HCT116 (cell line): ENCODE results near the gene CUX1. TPM values are rescaled to one million over a fixed set of nuclear protein-coding genes. Genes with fewer than 3 reads are reported as not detected.

Experiments used
- ATAC-seq: fragments of 200-7000 bp; cut with Tn5 transposase; 2 replicates; pipeline ENCODE4 v1.9.1; 2020; ENCODE audit warnings: mild to moderate bottlenecking, moderate library complexity
- BruUV-seq: library from RNA; stranded (reverse); fragments of 400-500 nt; replicated peaks from 2 replicates; lab custom pipeline; 2021; lab: Mats Ljungman, UMichigan
- CTCF ChIA-PET: fragments of 300-600 bp; sonication (Branson Sonifier 250); formaldehyde crosslinking; loops from one replicate; lab custom pipeline; 2021; ENCODE audit warnings: antibody characterized with exemption; lab: Charles Lee
- POLR2A ChIA-PET: fragments of 300-600, 350-600 bp; sonication (Branson Sonifier 250); formaldehyde crosslinking; loops from one replicate; lab custom pipeline; 2021; ENCODE audit warnings: antibody characterized with exemption; lab: Charles Lee
- RAD21 ChIA-PET, 2 experiments: fragments of 300-600 bp; sonication (Branson Sonifier 250); formaldehyde crosslinking; loops; one replicate each; lab custom pipeline; 2023; ENCODE audit warnings: low total read pairs in 2 of 2; ENCODE audit not compliant: uncharacterized antibody in 2 of 2, unreplicated experiment in 2 of 2, low non-redundant PET in 1 of 2; lab: Charles Lee
- DNase-seq: peaks from one replicate; pipeline ENCODE4 v3.0.0-alpha.2; 2010; ENCODE audit warnings: low read depth, low spot score
- H2AFZ ChIP-seq: fragments of 200-600 bp; shearing (Covaris generic), sonication (generic); 2 replicates; pipeline ENCODE4 v1.6.1; 2017; ENCODE audit warnings: low read depth, mixed run types, mixed read lengths, antibody characterized with exemption, low read length; ENCODE audit not compliant: poor library complexity, severe bottlenecking
- H3K27ac ChIP-seq: 2 replicates; pipeline ENCODE4 v1.5.1; 2012; ENCODE audit warnings: low read depth, low read length
- H3K27me3 ChIP-seq: fragments of 200-600 bp; sonication (generic); 2 replicates; pipeline ENCODE4 v1.6.1; 2016; ENCODE audit warnings: mixed run types, low read length, mixed read lengths; ENCODE audit not compliant: insufficient read depth
- H3K36me3 ChIP-seq, 2 experiments: fragments of 200-500 bp in 1 of 2; fragments of 200-600 bp in 1 of 2; sonication (Bioruptor generic) in 1 of 2; sonication (generic) in 1 of 2; 2 replicates each; pipeline versions ENCODE4 v1.5.1 to v1.6.1; 2014 to 2016; ENCODE audit warnings: low read length in 2 of 2, inconsistent platforms in 1 of 2, mixed read lengths in 1 of 2, mixed run types in 1 of 2; ENCODE audit not compliant: insufficient read depth in 2 of 2, control insufficient read depth in 1 of 2
- H3K4me1 ChIP-seq, 2 experiments: fragments of 200-600 bp in 1 of 2; sonication (generic) in 1 of 2; 2 replicates each; pipeline versions ENCODE4 v1.5.1 to v1.6.1; 2012 to 2017; ENCODE audit warnings: low read length in 2 of 2, inconsistent platforms in 1 of 2, mild to moderate bottlenecking in 1 of 2, mixed read lengths in 1 of 2, mixed run types in 1 of 2, moderate library complexity in 1 of 2; ENCODE audit not compliant: insufficient read depth in 2 of 2, control insufficient read depth in 1 of 2
- H3K4me2 ChIP-seq: fragments of 200-600 bp; sonication (generic); 2 replicates; pipeline ENCODE4 v1.6.1; 2017; ENCODE audit warnings: mixed run types, low read length, mixed read lengths
- H3K4me3 ChIP-seq, 2 experiments: fragments of 200-600 bp in 1 of 2; sonication (generic) in 1 of 2; replicated peaks in 1 of 2; 2 replicates each; pipeline ENCODE4 v1.5.1; 2011 to 2016; ENCODE audit warnings: low read length in 2 of 2, control low read depth in 1 of 2, low read depth in 1 of 2, mild to moderate bottlenecking in 1 of 2, mixed read lengths in 1 of 2, mixed run types in 1 of 2
- H3K79me2 ChIP-seq: fragments of 200-600 bp; sonication (generic); 2 replicates; pipeline ENCODE4 v1.6.1; 2017; ENCODE audit warnings: mild to moderate bottlenecking, mixed run types, low read length, moderate library complexity, mixed read lengths; ENCODE audit not compliant: insufficient read depth
- H3K9ac ChIP-seq: fragments of 200-600 bp; sonication (generic); 2 replicates; pipeline ENCODE4 v1.6.1; 2016; ENCODE audit warnings: low read length, mixed read lengths
- H3K9me2 ChIP-seq: fragments of 200-600 bp; sonication (generic), shearing (Covaris generic); 2 replicates; pipeline ENCODE4 v1.6.1; 2017; ENCODE audit warnings: mixed run types, mild to moderate bottlenecking, moderate library complexity; ENCODE audit not compliant: insufficient read depth
- H3K9me3 ChIP-seq, 2 experiments: fragments of 200-500 bp in 1 of 2; fragments of 200-600 bp in 1 of 2; sonication (Bioruptor generic) in 1 of 2; sonication (generic) in 1 of 2; 2 replicates each; pipeline ENCODE4 v1.6.1; 2014 to 2017; ENCODE audit warnings: low read length in 2 of 2, mixed read lengths in 2 of 2, inconsistent platforms in 1 of 2, low read depth in 1 of 2, mild to moderate bottlenecking in 1 of 2, mixed run types in 1 of 2, moderate library complexity in 1 of 2; ENCODE audit not compliant: control insufficient read depth in 1 of 2, insufficient read depth in 1 of 2
- H4K20me1 ChIP-seq: fragments of 200-600 bp; sonication (generic), shearing (Covaris generic); 2 replicates; pipeline ENCODE4 v1.6.1; 2017; ENCODE audit warnings: mixed run types, mild to moderate bottlenecking, moderate library complexity; ENCODE audit not compliant: insufficient read depth
- CEBPB ChIP-seq: IDR thresholded peaks from 2 replicates; pipeline ENCODE4 v1.6.1; 2012; ENCODE audit warnings: low read depth
- ELF1 ChIP-seq: IDR thresholded peaks from 2 replicates; pipeline ENCODE4 v1.6.1; 2012; ENCODE audit warnings: low read depth, borderline replicate concordance
- EZH2 ChIP-seq: fragments of 200-600 bp; sonication (generic); IDR thresholded peaks from 2 replicates; pipeline ENCODE4 v1.6.1; 2017; ENCODE audit warnings: antibody characterized with exemption, mixed run types
- FOSL1 ChIP-seq: IDR thresholded peaks from 2 replicates; pipeline ENCODE4 v1.6.1; 2012; ENCODE audit warnings: low read depth
- JUND ChIP-seq: IDR thresholded peaks from 2 replicates; pipeline ENCODE4 v1.6.1; 2012
- POLR2A ChIP-seq: IDR thresholded peaks from 2 replicates; pipeline ENCODE4 v1.7.0; 2011; ENCODE audit warnings: borderline replicate concordance; ENCODE audit not compliant: insufficient read depth, insufficient read length; ENCODE audit errors: extremely low read depth
- RAD21 ChIP-seq: IDR thresholded peaks from 2 replicates; pipeline ENCODE4 v1.6.1; 2012; ENCODE audit warnings: low read depth, mild to moderate bottlenecking
- SRF ChIP-seq: IDR thresholded peaks from 2 replicates; pipeline ENCODE4 v1.6.1; 2012; ENCODE audit warnings: low read depth
- YY1 ChIP-seq: IDR thresholded peaks from 2 replicates; pipeline ENCODE4 v1.6.1; 2011; ENCODE audit warnings: low read length, low read depth, moderate library complexity, mild to moderate bottlenecking; ENCODE audit not compliant: insufficient replicate concordance; ENCODE audit errors: extremely low read depth
- ZFX ChIP-seq: fragments of 450-650 bp; IDR thresholded peaks from 2 replicates; pipeline ENCODE4 v1.6.1; 2017
- ZNF274 ChIP-seq: fragments of 200-500 bp; sonication (Bioruptor generic); IDR thresholded peaks from 2 replicates; pipeline ENCODE4 v1.6.1; 2014; ENCODE audit warnings: mild to moderate bottlenecking, low read depth, low read length, inconsistent platforms
- intact Hi-C: fragments of 100-400 bp; cut with micrococcal nuclease; formaldehyde crosslinking; loops from 2 replicates; pipeline ENCODE4 v1.10.0; 2022
- total RNA-seq: library from RNA; stranded (reverse); gene quantifications from one replicate; pipeline ENCODE4 v1.2.1, GENCODE V29; 2021; ENCODE audit not compliant: unreplicated experiment
- TF ChIP-seq, protein P1 (sequence below), 3 experiments: fragments of 200-600 bp in 1 of 3; sonication (generic) in 1 of 3; IDR thresholded peaks in 2 of 3; conservative IDR thresholded peaks in 1 of 3; 2 replicates each; pipeline ENCODE4 v1.5.1; 2012 to 2017; ENCODE audit warnings: low read depth in 2 of 3, low read length in 2 of 3, antibody characterized with exemption in 1 of 3, borderline replicate concordance in 1 of 3, control low read depth in 1 of 3, mild to moderate bottlenecking in 1 of 3, mixed read lengths in 1 of 3, mixed run types in 1 of 3, moderate library complexity in 1 of 3; ENCODE audit not compliant: insufficient read depth in 1 of 3
- TF ChIP-seq, protein P2 (sequence below): IDR thresholded peaks from 2 replicates; pipeline ENCODE4 v1.6.1; 2012; ENCODE audit warnings: low read depth
- TF ChIP-seq, protein P3 (sequence below): IDR thresholded peaks from 2 replicates; pipeline ENCODE4 v1.6.1; 2012

Gene CUX1
- total RNA-seq, 1 experiment from 2014 or later = 68.9 TPM

DNA sequence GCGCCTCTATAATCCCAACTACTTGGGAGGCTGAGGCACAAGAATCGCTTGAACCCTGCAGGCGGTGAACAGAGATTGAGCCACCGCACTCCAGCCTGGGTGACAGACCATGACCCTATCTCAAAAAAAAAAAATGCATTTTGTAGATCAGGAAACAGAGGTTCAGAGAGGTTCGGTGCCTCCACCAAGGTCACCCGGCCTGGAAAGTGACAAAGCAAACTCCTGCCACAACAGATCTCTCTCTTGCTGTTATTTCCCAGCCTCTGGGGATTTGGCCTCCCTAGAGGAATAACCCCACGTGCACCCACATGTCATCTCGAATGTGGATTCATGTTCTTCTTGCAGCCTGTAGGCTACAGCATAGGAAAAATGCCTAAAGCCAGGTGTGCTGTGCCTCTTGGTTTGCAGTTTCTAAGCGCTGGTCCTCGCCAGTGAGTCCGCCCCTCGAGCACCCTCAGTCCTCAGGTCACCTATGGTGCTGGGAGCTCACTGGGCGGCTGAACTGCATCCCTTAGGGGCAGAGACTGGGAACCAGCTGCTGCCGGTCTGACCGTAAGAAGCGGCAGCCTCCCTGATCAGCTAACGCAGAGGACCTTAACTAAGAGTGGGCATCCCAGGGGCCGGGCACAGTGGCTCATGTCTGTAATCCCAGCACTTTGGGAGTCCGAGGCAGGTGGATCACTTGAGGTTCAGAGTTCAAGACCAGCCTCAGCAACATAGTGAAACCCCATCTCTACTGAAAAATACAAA, 417.6 kb downstream of the CUX1 start:
- Histone ChIP-seq H3K79me2 (no peaks in the 10 kb centered on the region), H3K27ac (no peak overlapping the region), H3K9ac (no peak overlapping the region), H3K4me1 (peaks cover 0 to 13% of the 10 kb centered on the region in 2 experiments; a peak in 1 of 4 replicates), H2AFZ (no peak overlapping the region), H3K9me3 (no peaks in the 10 kb centered on the region), H3K27me3 (no peaks in the 10 kb centered on the region)
- no peak for DNase-seq
- no TSS peak for BruUV-seq
- ChIA-PET POLR2A (no interaction called here), RAD21 (interaction anchor here in 1 of 2 experiments (0.7 kb wide), 1 partner anchor 482 kb away, joined by 4 read pairs; no protein-coding TSS in a partner anchor)
- TF ChIP-seq, protein P1, sequence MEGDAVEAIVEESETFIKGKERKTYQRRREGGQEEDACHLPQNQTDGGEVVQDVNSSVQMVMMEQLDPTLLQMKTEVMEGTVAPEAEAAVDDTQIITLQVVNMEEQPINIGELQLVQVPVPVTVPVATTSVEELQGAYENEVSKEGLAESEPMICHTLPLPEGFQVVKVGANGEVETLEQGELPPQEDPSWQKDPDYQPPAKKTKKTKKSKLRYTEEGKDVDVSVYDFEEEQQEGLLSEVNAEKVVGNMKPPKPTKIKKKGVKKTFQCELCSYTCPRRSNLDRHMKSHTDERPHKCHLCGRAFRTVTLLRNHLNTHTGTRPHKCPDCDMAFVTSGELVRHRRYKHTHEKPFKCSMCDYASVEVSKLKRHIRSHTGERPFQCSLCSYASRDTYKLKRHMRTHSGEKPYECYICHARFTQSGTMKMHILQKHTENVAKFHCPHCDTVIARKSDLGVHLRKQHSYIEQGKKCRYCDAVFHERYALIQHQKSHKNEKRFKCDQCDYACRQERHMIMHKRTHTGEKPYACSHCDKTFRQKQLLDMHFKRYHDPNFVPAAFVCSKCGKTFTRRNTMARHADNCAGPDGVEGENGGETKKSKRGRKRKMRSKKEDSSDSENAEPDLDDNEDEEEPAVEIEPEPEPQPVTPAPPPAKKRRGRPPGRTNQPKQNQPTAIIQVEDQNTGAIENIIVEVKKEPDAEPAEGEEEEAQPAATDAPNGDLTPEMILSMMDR (IDR thresholded peaks at IDR 0.05 in 2 of 3, conservative IDR thresholded peaks at IDR 0.05 in 1 of 3; ENCODE audit: borderline replicate concordance in 1 of 3, insufficient read depth in 1 of 3, low read depth in 2 of 3, low read length in 2 of 3) = no peak
- no peak for TF ChIP-seq POLR2A
- no peak for TF ChIP-seq ZFX
- TF ChIP-seq, protein P2, sequence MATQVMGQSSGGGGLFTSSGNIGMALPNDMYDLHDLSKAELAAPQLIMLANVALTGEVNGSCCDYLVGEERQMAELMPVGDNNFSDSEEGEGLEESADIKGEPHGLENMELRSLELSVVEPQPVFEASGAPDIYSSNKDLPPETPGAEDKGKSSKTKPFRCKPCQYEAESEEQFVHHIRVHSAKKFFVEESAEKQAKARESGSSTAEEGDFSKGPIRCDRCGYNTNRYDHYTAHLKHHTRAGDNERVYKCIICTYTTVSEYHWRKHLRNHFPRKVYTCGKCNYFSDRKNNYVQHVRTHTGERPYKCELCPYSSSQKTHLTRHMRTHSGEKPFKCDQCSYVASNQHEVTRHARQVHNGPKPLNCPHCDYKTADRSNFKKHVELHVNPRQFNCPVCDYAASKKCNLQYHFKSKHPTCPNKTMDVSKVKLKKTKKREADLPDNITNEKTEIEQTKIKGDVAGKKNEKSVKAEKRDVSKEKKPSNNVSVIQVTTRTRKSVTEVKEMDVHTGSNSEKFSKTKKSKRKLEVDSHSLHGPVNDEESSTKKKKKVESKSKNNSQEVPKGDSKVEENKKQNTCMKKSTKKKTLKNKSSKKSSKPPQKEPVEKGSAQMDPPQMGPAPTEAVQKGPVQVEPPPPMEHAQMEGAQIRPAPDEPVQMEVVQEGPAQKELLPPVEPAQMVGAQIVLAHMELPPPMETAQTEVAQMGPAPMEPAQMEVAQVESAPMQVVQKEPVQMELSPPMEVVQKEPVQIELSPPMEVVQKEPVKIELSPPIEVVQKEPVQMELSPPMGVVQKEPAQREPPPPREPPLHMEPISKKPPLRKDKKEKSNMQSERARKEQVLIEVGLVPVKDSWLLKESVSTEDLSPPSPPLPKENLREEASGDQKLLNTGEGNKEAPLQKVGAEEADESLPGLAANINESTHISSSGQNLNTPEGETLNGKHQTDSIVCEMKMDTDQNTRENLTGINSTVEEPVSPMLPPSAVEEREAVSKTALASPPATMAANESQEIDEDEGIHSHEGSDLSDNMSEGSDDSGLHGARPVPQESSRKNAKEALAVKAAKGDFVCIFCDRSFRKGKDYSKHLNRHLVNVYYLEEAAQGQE = no peak
- TF ChIP-seq EZH2 = no peak
- TF ChIP-seq RAD21 = no peak
- no peak for TF ChIP-seq FOSL1
- TF ChIP-seq, protein P3, sequence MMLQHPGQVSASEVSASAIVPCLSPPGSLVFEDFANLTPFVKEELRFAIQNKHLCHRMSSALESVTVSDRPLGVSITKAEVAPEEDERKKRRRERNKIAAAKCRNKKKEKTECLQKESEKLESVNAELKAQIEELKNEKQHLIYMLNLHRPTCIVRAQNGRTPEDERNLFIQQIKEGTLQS = no peak
- TF ChIP-seq CEBPB = no peak
- TF ChIP-seq ELF1 = no peak
- TF ChIP-seq ZNF274 = no peak
- no peak for TF ChIP-seq JUND
- TF ChIP-seq SRF = no peak
- no peak for TF ChIP-seq YY1
- TF ChIP-seq, all 23 proteins: peak for 0
- no peak for ATAC-seq
- H3K4me2 ChIP-seq = no peak overlapping the region
- H3K36me3 ChIP-seq = peaks cover 0 to 3% of the 10 kb centered on the region in 2 experiments; a peak in 2 of 4 replicates
- CTCF ChIA-PET = no interaction called here
- H3K4me3 ChIP-seq = no peak overlapping the region
- H4K20me1 ChIP-seq = no peaks in the 10 kb centered on the region
- intact Hi-C loops = loop anchor here (10.0 kb wide), 1 partner anchor 380 kb away; no protein-coding TSS in a partner anchor
- no peaks in the 10 kb centered on the region for H3K9me2 ChIP-seq
